DND-41 (cell line): ENCODE measurements around the gene OSBPL7.

Experiments
- CTCF ChIP-seq: IDR thresholded peaks from 2 replicates; pipeline ENCODE4 v1.5.1; 2012; ENCODE audit warnings: borderline replicate concordance, low read length, moderate library complexity, mild to moderate bottlenecking; ENCODE audit not compliant: poor library complexity, severe bottlenecking; ENCODE audit errors: extremely low read depth
- EZH2 ChIP-seq: IDR thresholded peaks from 3 replicates; pipeline ENCODE4 v1.6.1; 2012; ENCODE audit warnings: borderline replicate concordance, low read depth, mild to moderate bottlenecking, moderate library complexity, low read length, inconsistent platforms; ENCODE audit not compliant: severe bottlenecking

GRCh38 chr17:47839071-47839470, 17.5 kb upstream of the OSBPL7 start:
- TF ChIP-seq CTCF, result no peak
- TF ChIP-seq EZH2, result no peak
